Renal pelvis (tissue), 4 donors: ENCODE results near the gene SERGEF. TPM values are rescaled to one million over a fixed set of nuclear protein-coding genes. Genes with fewer than 3 reads are reported as not detected.

Experiments used
- DNase-seq: peaks from one replicate; pipeline ENCODE4 v3.0.0-alpha.2; 2013
- polyA plus RNA-seq, 3 donors: library from polyadenylated mRNA; unstranded; fragments of 120-200 nt; gene quantifications; one replicate each; pipeline ENCODE4 v1.2.1, GENCODE V29; 2013; ENCODE audit not compliant: insufficient read length in 3 of 3

The SERGEF gene
- polyA plus RNA-seq, 3 donors: 18.5 to 21.8 (median 20.5) TPM

GRCh38 chr11:17772704-17773600 is 239.9 kb downstream of the SERGEF start:
- no peak for DNase-seq

- no peak for DNase-seq
These were observed 240.9 kb downstream of the SERGEF start for GRCh38 chr11:17771841-17772401.

- DNase-seq: no peak
These were observed 241.4 kb downstream of the SERGEF start for GRCh38 chr11:17771415-17771814.

- no peak for DNase-seq
These were observed 241.9 kb downstream of the SERGEF start for GRCh38 chr11:17770917-17771316.

GRCh38 chr11:17770048-17770652 is 242.7 kb downstream of the SERGEF start:
- DNase-seq: no peak

- no peak for DNase-seq
These were observed 243.6 kb downstream of the SERGEF start for GRCh38 chr11:17769218-17769617.

GRCh38 chr11:17768547-17768946 is 244.3 kb downstream of the SERGEF start:
- no peak for DNase-seq

GRCh38 chr11:17767914-17768313 is 244.9 kb downstream of the SERGEF start:
- no peak for DNase-seq

- no peak for DNase-seq
These were observed 245.5 kb downstream of the SERGEF start for GRCh38 chr11:17767301-17767885.

GRCh38 chr11:17766590-17766989 is 246.3 kb downstream of the SERGEF start:
- DNase-seq: no peak

- no peak for DNase-seq
These were observed 246.8 kb downstream of the SERGEF start for GRCh38 chr11:17766073-17766359.

- no peak for DNase-seq
These were observed 247.3 kb downstream of the SERGEF start for GRCh38 chr11:17765356-17766072.

GRCh38 chr11:17764446-17765218 is 248.2 kb downstream of the SERGEF start:
- no peak for DNase-seq

GRCh38 chr11:17763703-17764102 is 249.1 kb downstream of the SERGEF start:
- DNase-seq: no peak

GRCh38 chr11:17763244-17763643 is 249.6 kb downstream of the SERGEF start:
- DNase-seq: no peak

GRCh38 chr11:17762309-17762974 is 250.4 kb downstream of the SERGEF start:
- DNase-seq: no peak

- DNase-seq: no peak
These were observed 252.5 kb downstream of the SERGEF start for GRCh38 chr11:17760102-17761029.

- DNase-seq: no peak
These were observed 257.0 kb downstream of the SERGEF start for GRCh38 chr11:17755891-17756290.

- DNase-seq: no peak
These were observed 259.2 kb downstream of the SERGEF start for GRCh38 chr11:17753641-17754040.

- no peak for DNase-seq
These were observed 259.7 kb downstream of the SERGEF start for GRCh38 chr11:17753153-17753552.
